Naive thymus-derived CD4-positive, alpha-beta T cell (primary cell): Measurements from ENCODE around the gene CCDC27. TPM values are rescaled to one million over a fixed set of nuclear protein-coding genes. Genes with fewer than 3 reads are reported as not detected.

ENCODE experiments used
- ATAC-seq: fragments of 150-1000 bp; cut with Tn5 transposase; 2 replicates; pipeline ENCODE4 v1.10.0; 2021; ENCODE audit warnings: mild to moderate bottlenecking, moderate library complexity
- CTCF ChIA-PET: fragments of 350-600 bp; sonication (Branson Sonifier 250); formaldehyde crosslinking; loops from one replicate; lab custom pipeline; 2021; ENCODE audit warnings: antibody characterized with exemption; lab: Charles Lee
- POLR2A ChIA-PET: fragments of 350-600 bp; sonication (Branson Sonifier 250); formaldehyde crosslinking; loops from one replicate; lab custom pipeline; 2021; ENCODE audit warnings: antibody characterized with exemption, inconsistent platforms; lab: Charles Lee
- DNase-seq, 9 donors: peaks; one replicate each; pipeline versions ENCODE4 v3.0.0 to v3.0.0-alpha.2; 2020 to 2022; ENCODE audit warnings: mixed read lengths in 1 of 9
- H3K27ac ChIP-seq: one replicate; pipeline ENCODE4 v1.7.0; 2013; ENCODE audit warnings: mild to moderate bottlenecking, low read depth, low read length, moderate library complexity
- H3K27me3 ChIP-seq, 2 donors: one replicate each; pipeline ENCODE4 v1.7.0; 2013; ENCODE audit warnings: low read length in 2 of 2, mild to moderate bottlenecking in 2 of 2, moderate library complexity in 2 of 2; ENCODE audit not compliant: control insufficient read depth in 2 of 2, insufficient read depth in 2 of 2
- H3K36me3 ChIP-seq, 3 experiments: 1 replicate in 2 of 3; 2 replicates in 1 of 3; pipeline ENCODE4 v1.7.0; 2013; ENCODE audit warnings: low read length in 3 of 3, mild to moderate bottlenecking in 3 of 3, moderate library complexity in 1 of 3; ENCODE audit not compliant: insufficient read depth in 3 of 3, control insufficient read depth in 2 of 3
- H3K4me1 ChIP-seq, 2 donors: one replicate each; pipeline ENCODE4 v1.7.0; 2013; ENCODE audit warnings: low read length in 2 of 2, mild to moderate bottlenecking in 2 of 2, moderate library complexity in 1 of 2; ENCODE audit not compliant: control insufficient read depth in 2 of 2, insufficient read depth in 2 of 2
- H3K4me3 ChIP-seq: 2 replicates; pipeline ENCODE4 v1.7.0; 2013; ENCODE audit warnings: mild to moderate bottlenecking, low read length
- H3K9me3 ChIP-seq, 3 experiments: 1 replicate in 2 of 3; 2 replicates in 1 of 3; pipeline ENCODE4 v1.7.0; 2013; ENCODE audit warnings: low read length in 3 of 3; ENCODE audit not compliant: control insufficient read depth in 2 of 3
- H3K27ac Mint-ChIP-seq, 9 donors: one replicate each; pipeline ENCODE4 v1.8.0; 2020 to 2022; ENCODE audit warnings: mixed read lengths in 9 of 9, mild to moderate bottlenecking in 8 of 9, moderate library complexity in 5 of 9, inconsistent platforms in 2 of 9
- H3K27me3 Mint-ChIP-seq, 5 donors: one replicate each; pipeline ENCODE4 v1.8.0; 2021 to 2022; ENCODE audit warnings: mixed read lengths in 5 of 5, mild to moderate bottlenecking in 1 of 5
- H3K36me3 Mint-ChIP-seq, 5 donors: one replicate each; pipeline ENCODE4 v1.8.0; 2020 to 2022; ENCODE audit warnings: mixed read lengths in 5 of 5, mild to moderate bottlenecking in 3 of 5, inconsistent platforms in 1 of 5
- H3K4me1 Mint-ChIP-seq, 7 donors: one replicate each; pipeline ENCODE4 v1.8.0; 2020 to 2022; ENCODE audit warnings: mixed read lengths in 7 of 7, mild to moderate bottlenecking in 3 of 7, inconsistent platforms in 1 of 7
- H3K4me3 Mint-ChIP-seq, 10 donors: one replicate each; pipeline ENCODE4 v1.8.0; 2020 to 2022; ENCODE audit warnings: mild to moderate bottlenecking in 10 of 10, mixed read lengths in 10 of 10, moderate library complexity in 6 of 10, inconsistent platforms in 2 of 10
- H3K9me3 Mint-ChIP-seq, 11 donors: one replicate each; pipeline ENCODE4 v1.8.0; 2020 to 2022; ENCODE audit warnings: mixed read lengths in 11 of 11, mild to moderate bottlenecking in 4 of 11, inconsistent platforms in 1 of 11, moderate library complexity in 1 of 11
- intact Hi-C, 2 donors: fragments of 100-400 bp; cut with micrococcal nuclease; formaldehyde crosslinking; loops; one replicate each; pipeline ENCODE4 v1.15.1; 2023
- polyA plus RNA-seq, 2 donors: library from polyadenylated mRNA; unstranded; fragments of 300-500 nt; fragmentation: Illumina TruSeq; gene quantifications; one replicate each; pipeline ENCODE4 v1.2.3, GENCODE V29; 2021
- total RNA-seq, 6 experiments: library from RNA in 5 of 6; stranded (reverse) in 5 of 6; gene quantifications; 1 replicate in 5 of 6; 2 replicates in 1 of 6; pipeline ENCODE4 v1.2.3 and lab custom pipeline; 2021 to 2026

Gene CCDC27
- total and polyA plus RNA-seq, 7 experiments from 2014 or later: not detected

DNA sequence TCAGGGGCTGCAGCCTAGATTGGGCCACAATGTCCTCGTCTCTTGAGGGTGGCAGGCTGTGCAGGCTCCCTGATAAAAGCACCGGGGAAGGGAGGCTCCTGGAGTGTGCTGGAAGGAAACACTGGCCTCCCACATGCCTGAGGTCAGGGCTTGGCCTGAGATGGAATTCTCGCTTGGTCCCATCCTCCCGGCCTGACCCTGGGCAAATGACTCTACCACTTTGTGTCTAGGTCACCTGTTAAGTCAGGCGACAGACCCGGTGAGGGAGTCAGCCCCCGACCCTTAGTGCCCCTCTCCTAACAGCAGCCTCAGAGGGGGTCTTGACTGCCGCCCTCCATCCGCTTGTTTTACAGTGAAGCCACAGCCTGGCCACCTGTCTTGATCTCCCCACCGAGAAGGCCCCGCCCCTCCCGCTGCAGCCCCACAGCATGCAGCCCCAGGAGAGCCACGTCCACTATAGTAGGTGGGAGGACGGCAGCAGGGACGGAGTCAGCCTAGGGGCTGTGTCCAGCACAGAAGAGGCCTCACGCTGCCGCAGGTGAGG is 22.8 kb downstream of the CCDC27 start:
- peak overlapping the region in 1 of 9 donors; percentile 23 for H3K27ac Mint-ChIP-seq
- Histone ChIP-seq H3K9me3 (no peaks in the 10 kb centered on the region), H3K4me3 (no peak overlapping the region), H3K27me3 (no peaks in the 10 kb centered on the region), H3K36me3 (peaks cover 0 to 19% (median 0%) of the 10 kb centered on the region in 3 experiments), H3K27ac (no peak overlapping the region), H3K4me1 (peaks cover 5 to 12% of the 10 kb centered on the region in 2 donors)
- H3K4me1 Mint-ChIP-seq: peaks cover 5 to 22% (median 11%) of the 10 kb centered on the region in 7 donors
- peaks cover 0 to 3% (median 0%) of the 10 kb centered on the region in 5 donors for H3K27me3 Mint-ChIP-seq
- peaks cover 2 to 9% (median 3%) of the 10 kb centered on the region in 5 donors for H3K36me3 Mint-ChIP-seq
- no peaks in the 10 kb centered on the region for H3K9me3 Mint-ChIP-seq
- intact Hi-C loops: loop anchor here in 1 of 2 donors (10.0 kb wide), 1 partner anchor 150 kb away; the partner anchor contains the start of gene TPRG1L
- ChIA-PET POLR2A (interaction anchor here (1.2 kb wide), 1 partner anchor 21 kb away, joined by 8 read pairs; the partner anchor contains the start of gene LRRC47), CTCF (no interaction called here)
- ATAC-seq (no peak), DNase-seq (no peak)
- H3K4me3 Mint-ChIP-seq: no peak overlapping the region

DNA sequence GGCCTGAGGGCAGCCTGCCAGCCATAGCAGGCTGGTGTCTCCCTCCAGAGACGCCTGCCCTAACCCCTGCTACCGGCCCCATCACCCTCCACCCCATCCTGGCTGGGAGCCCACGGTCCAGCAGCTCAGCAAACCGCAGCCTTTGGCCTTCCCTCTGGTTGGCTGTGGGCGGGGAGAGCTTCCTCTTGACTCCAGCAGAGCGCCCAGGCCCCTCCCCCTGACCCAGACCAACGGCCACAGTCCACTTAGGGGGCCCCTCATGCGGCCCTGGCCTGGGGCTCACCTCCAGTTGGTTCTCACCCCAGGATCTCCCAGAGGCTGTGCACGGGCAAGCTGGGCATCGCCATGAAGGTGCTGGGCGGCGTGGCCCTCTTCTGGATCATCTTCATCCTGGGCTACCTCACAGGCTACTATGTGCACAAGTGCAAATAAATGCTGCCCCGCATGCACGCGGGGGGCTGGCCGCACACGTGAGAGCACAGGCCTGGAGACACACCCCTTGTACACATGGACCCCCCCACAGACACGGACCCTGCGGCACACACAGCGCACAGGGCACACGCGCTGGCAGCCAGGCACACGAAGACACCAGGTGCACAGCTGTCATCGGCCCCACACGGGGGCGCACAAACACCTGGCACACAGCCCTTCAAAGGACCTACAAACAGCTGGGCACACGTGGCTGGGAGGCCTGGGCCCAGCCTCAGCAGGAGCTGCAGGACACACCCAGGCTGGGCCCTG is 23.4 kb downstream of the CCDC27 start:
- peaks cover 5 to 12% of the 10 kb centered on the region in 2 donors for H3K4me1 ChIP-seq
- peak in 8 of 9 donors; percentile 25 to 52 (median 39) for DNase-seq
- H3K27ac ChIP-seq: no peak overlapping the region
- H3K4me3 ChIP-seq: no peak overlapping the region
- Mint-ChIP-seq H3K36me3 (peaks cover 7 to 14% (median 8%) of the 10 kb centered on the region in 5 donors), H3K9me3 (no peaks in the 10 kb centered on the region), H3K4me3 (peak overlapping the region in 2 of 10 donors; percentile 6 to 70), H3K4me1 (peaks cover 4 to 19% (median 9%) of the 10 kb centered on the region in 7 donors), H3K27me3 (peaks cover 0 to 1% (median 0%) of the 10 kb centered on the region in 5 donors), H3K27ac (peak overlapping the region in 3 of 9 donors; percentile 17 to 57 (median 48))
- intact Hi-C loops: loop anchor here in 1 of 2 donors (1.0 to 10.0 kb wide), 3 partner anchors 21 to 151 kb away; partner anchors contain the start of genes LRRC47 and TPRG1L
- H3K9me3 ChIP-seq: no peaks in the 10 kb centered on the region
- ChIA-PET POLR2A (interaction anchor here (1.2 kb wide), 1 partner anchor 20 kb away, joined by 8 read pairs; the partner anchor contains the start of gene LRRC47), CTCF (no interaction called here)
- H3K36me3 ChIP-seq: peaks cover 5 to 25% (median 5%) of the 10 kb centered on the region in 3 experiments
- ATAC-seq: peak; percentile 36
- H3K27me3 ChIP-seq: no peaks in the 10 kb centered on the region

DNA sequence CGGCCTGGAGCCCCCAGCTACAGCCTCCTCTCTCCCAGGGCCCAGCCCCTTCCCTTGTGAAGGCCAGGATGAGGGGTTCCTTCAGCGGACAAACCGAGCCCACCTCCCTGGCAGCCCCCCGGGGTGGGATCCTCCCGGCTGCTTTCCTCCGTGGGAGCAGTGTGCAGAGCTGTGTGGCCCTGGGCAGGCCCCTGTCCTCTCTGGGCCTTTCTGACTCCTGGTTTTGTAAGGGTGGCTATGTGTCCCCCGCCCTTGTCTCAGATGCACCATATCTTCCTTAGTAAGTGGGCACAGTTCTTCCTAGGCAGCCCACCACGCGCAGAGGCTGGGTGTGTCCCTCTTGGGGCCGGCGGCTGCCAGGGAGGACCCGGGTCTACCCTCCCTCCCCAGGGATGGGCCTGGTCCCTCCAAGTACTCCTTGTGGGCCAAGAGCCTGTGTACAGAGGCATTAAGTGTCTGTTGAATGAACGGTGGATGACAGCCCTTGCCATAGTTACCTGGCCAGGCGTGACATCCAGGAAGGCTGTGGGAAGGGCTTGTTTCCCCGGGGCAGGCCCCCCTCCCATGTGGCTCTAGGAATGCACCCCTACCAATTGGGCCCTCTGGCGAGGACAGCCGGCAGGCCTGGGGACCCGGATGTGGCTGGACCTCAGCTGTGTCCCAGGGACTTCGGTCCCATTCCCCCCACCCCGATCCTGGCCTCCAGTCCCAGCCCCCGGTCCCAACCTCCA is 24.1 kb downstream of the CCDC27 start:
- ChIA-PET CTCF (interaction anchor here (0.5 kb wide), 1 partner anchor 132 kb away, joined by 4 read pairs; no protein-coding TSS in a partner anchor), POLR2A (interaction anchor here (1.2 kb wide), 1 partner anchor 20 kb away, joined by 8 read pairs; the partner anchor contains the start of gene LRRC47)
- Histone ChIP-seq H3K4me1 (peaks cover 5 to 6% of the 10 kb centered on the region in 2 donors), H3K36me3 (peaks cover 13 to 33% (median 13%) of the 10 kb centered on the region in 3 experiments), H3K4me3 (no peak overlapping the region), H3K27ac (no peak overlapping the region), H3K27me3 (no peaks in the 10 kb centered on the region), H3K9me3 (no peaks in the 10 kb centered on the region)
- DNase-seq (no peak), ATAC-seq (no peak)
- Mint-ChIP-seq H3K27me3 (no peaks in the 10 kb centered on the region), H3K27ac (peak overlapping the region in 2 of 9 donors; percentile 48 to 57), H3K9me3 (no peaks in the 10 kb centered on the region), H3K36me3 (peaks cover 7 to 20% (median 8%) of the 10 kb centered on the region in 5 donors), H3K4me3 (no peak overlapping the region), H3K4me1 (peaks cover 2 to 13% (median 8%) of the 10 kb centered on the region in 7 donors)
- intact Hi-C loops: loop anchor here in 1 of 2 donors (1.0 to 10.0 kb wide), 3 partner anchors 20 to 152 kb away; partner anchors contain the start of genes LRRC47 and TPRG1L

DNA sequence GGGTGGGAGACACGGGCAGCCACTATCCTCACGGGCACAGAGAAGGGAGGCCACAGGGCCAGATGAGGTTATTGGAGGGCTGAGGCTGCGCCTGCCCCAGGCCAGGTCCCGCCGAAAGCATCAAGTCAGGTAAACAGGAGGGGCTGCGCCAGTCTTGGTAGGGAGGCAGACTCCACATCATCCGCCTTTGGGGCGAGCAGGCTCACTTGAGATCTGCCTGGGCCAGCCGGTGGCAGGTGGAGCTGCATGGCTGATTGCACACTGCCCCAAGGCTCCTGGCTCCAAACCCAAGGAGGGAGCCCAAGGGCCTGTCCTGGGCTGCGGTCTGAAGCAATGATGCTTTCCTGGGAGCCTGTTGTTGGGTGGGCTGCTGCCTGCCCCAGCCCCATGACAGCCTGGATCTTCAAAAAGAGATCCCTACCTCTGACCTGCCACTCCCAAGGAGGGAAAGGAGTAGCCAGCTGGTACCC is 24.9 kb downstream of the CCDC27 start:
- Histone ChIP-seq H3K4me1 (no peaks in the 10 kb centered on the region), H3K27me3 (no peaks in the 10 kb centered on the region), H3K9me3 (no peaks in the 10 kb centered on the region), H3K36me3 (peaks cover 15 to 40% (median 17%) of the 10 kb centered on the region in 3 experiments), H3K27ac (no peak overlapping the region), H3K4me3 (no peak overlapping the region)
- DNase-seq: no peak
- intact Hi-C loops: loop anchor here in 1 of 2 donors (10.0 kb wide), 1 partner anchor 152 kb away; the partner anchor contains the start of gene TPRG1L
- H3K4me3 Mint-ChIP-seq: no peak overlapping the region
- ChIA-PET POLR2A (no interaction called here), CTCF (interaction anchor here (0.5 kb wide), 1 partner anchor 131 kb away, joined by 4 read pairs; no protein-coding TSS in a partner anchor)
- no peaks in the 10 kb centered on the region for H3K9me3 Mint-ChIP-seq
- H3K4me1 Mint-ChIP-seq: peaks cover 0 to 11% (median 3%) of the 10 kb centered on the region in 7 donors
- H3K27me3 Mint-ChIP-seq: no peaks in the 10 kb centered on the region
- peaks cover 7 to 26% (median 8%) of the 10 kb centered on the region in 5 donors for H3K36me3 Mint-ChIP-seq
- ATAC-seq: no peak
- peak overlapping the region in 1 of 9 donors; percentile 48 for H3K27ac Mint-ChIP-seq

DNA sequence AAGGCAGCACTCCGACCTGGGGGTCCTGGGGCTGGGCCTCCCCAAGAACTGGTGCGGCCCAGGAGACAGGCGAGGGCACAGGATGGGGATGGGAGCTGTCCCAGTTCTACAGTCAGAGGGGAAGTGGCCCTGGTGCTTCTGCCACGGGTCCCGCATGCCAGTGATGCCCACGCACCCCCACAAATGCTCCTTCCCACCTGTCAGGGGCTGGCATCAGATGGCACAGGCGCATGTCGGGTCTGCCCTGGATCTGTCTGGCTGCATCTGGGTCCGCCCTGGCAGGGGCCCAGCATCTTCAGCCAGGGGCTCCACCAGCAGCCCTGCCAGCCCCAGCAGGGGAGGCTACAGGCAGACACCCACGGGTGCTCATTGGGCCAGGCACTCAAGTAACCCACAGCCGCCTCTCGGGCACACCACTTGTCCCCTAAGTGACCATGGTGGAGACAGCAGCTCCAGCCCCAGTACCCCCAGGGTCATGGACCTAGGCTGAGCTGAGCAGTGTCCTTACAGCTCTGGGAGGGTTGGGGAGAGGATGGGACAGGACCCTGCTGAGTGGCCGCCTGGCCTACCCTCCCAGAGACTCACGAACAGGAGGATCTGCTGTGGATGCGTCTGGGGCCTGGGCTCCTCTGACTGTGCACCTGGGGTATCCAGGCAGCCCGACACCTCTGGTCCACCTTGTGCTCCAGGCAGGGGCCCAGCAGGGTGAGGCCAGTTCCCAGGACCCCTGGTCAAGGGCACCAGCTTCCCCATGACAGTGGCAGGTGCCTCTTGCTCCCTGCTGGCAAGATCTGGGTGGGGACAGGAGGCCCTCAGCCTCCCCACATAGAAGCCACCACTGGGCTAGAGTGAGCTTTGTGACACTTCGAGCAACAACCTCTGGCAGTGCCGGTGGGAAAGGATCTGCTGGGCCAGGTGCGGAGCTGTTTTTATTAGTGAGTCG is 25.7 kb downstream of the CCDC27 start:
- no peak for DNase-seq
- Mint-ChIP-seq H3K27ac (no peak overlapping the region), H3K36me3 (peaks cover 7 to 31% (median 8%) of the 10 kb centered on the region in 5 donors), H3K9me3 (no peaks in the 10 kb centered on the region), H3K4me1 (peaks cover 0 to 11% (median 3%) of the 10 kb centered on the region in 7 donors), H3K27me3 (no peaks in the 10 kb centered on the region), H3K4me3 (no peak overlapping the region)
- H3K36me3 ChIP-seq: peaks cover 15 to 48% (median 17%) of the 10 kb centered on the region in 3 experiments
- no peaks in the 10 kb centered on the region for H3K27me3 ChIP-seq
- ChIA-PET CTCF (interaction anchor here (0.5 kb wide), 1 partner anchor 270 kb away, joined by 3 read pairs; no protein-coding TSS in a partner anchor), POLR2A (no interaction called here)
- ATAC-seq: no peak
- no peak overlapping the region for H3K27ac ChIP-seq
- no peak overlapping the region for H3K4me3 ChIP-seq
- intact Hi-C loops: loop anchor here in 1 of 2 donors (10.0 kb wide), 1 partner anchor 153 kb away; the partner anchor contains the start of gene TPRG1L
- no peaks in the 10 kb centered on the region for H3K9me3 ChIP-seq
- H3K4me1 ChIP-seq: no peaks in the 10 kb centered on the region
